Heart right ventricle (tissue), 16 donors: Measurements from ENCODE around the gene SUGCT. TPM values are rescaled to one million over a fixed set of nuclear protein-coding genes. Genes with fewer than 3 reads are reported as not detected.

ENCODE experiments used
- ATAC-seq, 8 donors: fragments of 200-7000 bp; cut with Tn5 transposase; one replicate each; pipeline ENCODE4 v1.9.1; 2020; ENCODE audit warnings: mild to moderate bottlenecking in 8 of 8, moderate library complexity in 8 of 8, moderate number of reproducible peaks in 1 of 8
- DNase-seq, 2 donors: peaks; one replicate each; pipeline ENCODE4 v3.0.0-alpha.2; 2020
- H3K27ac ChIP-seq, 10 donors: fragments of 200-600 bp; sonication (generic) in 2 of 10; one replicate each; pipeline versions ENCODE4 v1.5.0 to v1.8.0; 2020 to 2022; ENCODE audit warnings: mild to moderate bottlenecking in 3 of 10
- H3K27me3 ChIP-seq, 7 donors: fragments of 200-600 bp; one replicate each; pipeline ENCODE4 v1.8.0; 2021 to 2022; ENCODE audit warnings: mild to moderate bottlenecking in 2 of 7
- H3K36me3 ChIP-seq, 9 donors: fragments of 200-600 bp; sonication (generic) in 1 of 9; one replicate each; pipeline versions ENCODE4 v1.5.0 to v1.8.0; 2020 to 2022; ENCODE audit warnings: mild to moderate bottlenecking in 2 of 9
- H3K4me1 ChIP-seq, 9 donors: fragments of 200-600 bp; sonication (generic) in 1 of 9; one replicate each; pipeline versions ENCODE4 v1.5.0 to v1.8.0; 2020 to 2022; ENCODE audit warnings: mild to moderate bottlenecking in 4 of 9
- H3K4me3 ChIP-seq, 10 donors: fragments of 200-600 bp; sonication (generic) in 2 of 10; one replicate each; pipeline versions ENCODE4 v1.5.0 to v1.8.0; 2020 to 2022; ENCODE audit warnings: mild to moderate bottlenecking in 7 of 10, moderate library complexity in 2 of 10
- H3K9me3 ChIP-seq, 11 donors: fragments of 200-600 bp in 10 of 11; sonication (generic) in 2 of 11; one replicate each; pipeline versions ENCODE4 v1.5.0 to v1.8.0; 2013 to 2022; ENCODE audit warnings: mild to moderate bottlenecking in 2 of 11, control low read depth in 1 of 11, moderate library complexity in 1 of 11
- WGBS, 2 donors: extraction: QIAGEN DNeasy Blood & Tissue Kit; methylation state at CpG; one replicate each; pipeline ENCODE4 v1.1.7; 2013; ENCODE audit warnings: inconsistent platforms in 1 of 2; 5-methylcytosine and 5-hydroxymethylcytosine counted together
- intact Hi-C, 10 donors: fragments of 100-400 bp; cut with DNase I; formaldehyde crosslinking; loops; one replicate each; pipeline versions ENCODE4 v1.11.1 to v1.14.2; 2022
- polyA plus RNA-seq, 2 donors: library from polyadenylated mRNA; stranded (reverse); fragments of 200-250 nt; gene quantifications; one replicate each; pipeline ENCODE4 v1.2.3, GENCODE V29; 2013
- total RNA-seq, 10 donors: library from RNA; stranded (reverse); fragmentation: NEBNext Ultra II Directional in 3 of 10; extraction: Animal tissue kit (Norgen Biotek cat#: 25700) in 3 of 10; gene quantifications; one replicate each; pipeline versions ENCODE4 v1.2.1 to v1.2.4, GENCODE V29; 2021 to 2023
- TF ChIP-seq, protein P1 (sequence below), 9 donors: fragments of 200-600 bp; sonication (generic) in 2 of 9; IDR thresholded peaks; one replicate each; pipeline versions ENCODE4 v1.5.0 to v1.8.0; 2021 to 2022; ENCODE audit warnings: antibody characterized with exemption in 9 of 9, mild to moderate bottlenecking in 5 of 9, moderate library complexity in 1 of 9
- donor health status: Arrhythmogenic right ventricular cardiomyopathy.
- donor health status: ischemic (EF 13 %, LVEDD 7.1; RV severe dilation, severe dysfunction).
- donor health status: healthy with polysubstance abuse.
- donor health status: DM: no; HTN: yes; CAD: no.
- donor health status: DM: no; HTN: no; CAD: no.
- donor health status: ischemic (EF 25% LVEDD 6.9; RV normal size, moderate dysfunction).
- donor health status: ischemic (EF 25% LVEDD 5.7; RV mildly dilated, moderate dysfunction).
- donor health status: healthy.
- donor health status: DM: yes; HTN: yes; CAD: no.
- donor health status: Ischemic cardiomyopathy.
- donor health status: ischemic (EF 35%, LVEDD 5.7; RV mildly dilated, moderate dysfunction).
- donor health status: nonischemic (EF 11% LVEDD 7.7; RV severe dilation, severe dysfunction).
- donor health status: DM: yes; HTN: yes; CAD: no.
- donor health status: PGD.
- donor health status: ischemic (EF 29% LVEDD 5.4; RV normal size, mild dysfunction).
- donor health status: nonischemic (EF 23%, LVEDD 6.1; RV moderate dilation, normal function).

Gene SUGCT
- total and polyA plus RNA-seq, 12 donors, result 1.2 to 8.1 (median 6.1) TPM

DNA sequence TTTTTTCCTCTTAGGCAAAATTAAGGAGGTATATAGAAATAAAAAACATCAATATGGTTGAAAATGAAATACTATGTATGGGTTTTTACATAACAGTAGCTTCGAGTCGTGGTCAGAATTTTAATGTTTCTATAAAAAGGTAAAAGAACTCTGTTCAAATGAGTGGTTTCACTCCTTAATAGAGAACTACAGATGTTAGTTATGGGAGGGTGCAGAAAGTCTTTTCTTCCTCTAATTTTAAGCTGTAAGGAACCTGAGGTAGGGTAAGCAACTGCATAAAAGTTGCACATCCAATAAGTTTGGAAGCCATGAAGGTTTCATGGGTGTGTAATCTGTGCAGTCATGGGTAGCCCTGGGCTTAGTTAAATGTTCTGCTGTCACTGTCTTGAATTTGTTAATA lies 141.3 kb downstream of the SUGCT start:
- no peak overlapping the region for H3K27ac ChIP-seq
- intact Hi-C loops, result no loop called here
- no peak overlapping the region for H3K4me3 ChIP-seq
- H3K27me3 ChIP-seq, result no peaks in the 10 kb centered on the region
- H3K36me3 ChIP-seq, result no peaks in the 10 kb centered on the region
- TF ChIP-seq, protein P1, sequence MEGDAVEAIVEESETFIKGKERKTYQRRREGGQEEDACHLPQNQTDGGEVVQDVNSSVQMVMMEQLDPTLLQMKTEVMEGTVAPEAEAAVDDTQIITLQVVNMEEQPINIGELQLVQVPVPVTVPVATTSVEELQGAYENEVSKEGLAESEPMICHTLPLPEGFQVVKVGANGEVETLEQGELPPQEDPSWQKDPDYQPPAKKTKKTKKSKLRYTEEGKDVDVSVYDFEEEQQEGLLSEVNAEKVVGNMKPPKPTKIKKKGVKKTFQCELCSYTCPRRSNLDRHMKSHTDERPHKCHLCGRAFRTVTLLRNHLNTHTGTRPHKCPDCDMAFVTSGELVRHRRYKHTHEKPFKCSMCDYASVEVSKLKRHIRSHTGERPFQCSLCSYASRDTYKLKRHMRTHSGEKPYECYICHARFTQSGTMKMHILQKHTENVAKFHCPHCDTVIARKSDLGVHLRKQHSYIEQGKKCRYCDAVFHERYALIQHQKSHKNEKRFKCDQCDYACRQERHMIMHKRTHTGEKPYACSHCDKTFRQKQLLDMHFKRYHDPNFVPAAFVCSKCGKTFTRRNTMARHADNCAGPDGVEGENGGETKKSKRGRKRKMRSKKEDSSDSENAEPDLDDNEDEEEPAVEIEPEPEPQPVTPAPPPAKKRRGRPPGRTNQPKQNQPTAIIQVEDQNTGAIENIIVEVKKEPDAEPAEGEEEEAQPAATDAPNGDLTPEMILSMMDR (IDR thresholded peaks at IDR 0.05), result no peak
- H3K4me1 ChIP-seq, result no peaks in the 10 kb centered on the region
- H3K9me3 ChIP-seq, result peaks cover 0 to 4% (median 0%) of the 10 kb centered on the region in 11 donors
- ATAC-seq (no peak), DNase-seq (no peak)
- 62 to 80% methylated on average over 2 of the region's 2 CpGs for whole genome bisulfite sequencing, 2 donors

DNA sequence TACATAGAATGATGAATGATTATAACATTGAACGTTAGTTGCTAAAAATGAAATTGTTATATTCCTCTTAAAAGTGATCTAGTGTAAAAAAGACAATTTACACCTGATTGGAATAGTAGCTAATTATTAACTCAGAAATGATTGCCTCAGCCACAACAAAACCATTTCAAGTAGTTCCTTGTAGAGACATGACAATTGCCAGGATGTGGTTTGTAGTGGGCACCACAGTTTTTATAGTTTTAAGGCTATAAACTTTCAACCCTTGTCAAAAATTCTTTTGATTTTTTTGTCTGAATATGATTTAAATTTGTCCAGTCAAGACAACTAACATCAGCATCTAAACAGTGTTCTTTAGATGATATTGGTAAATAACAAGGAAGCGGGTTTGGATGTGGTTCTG lies 145.2 kb downstream of the SUGCT start:
- no peaks in the 10 kb centered on the region for H3K4me1 ChIP-seq
- TF ChIP-seq, protein P1 (IDR thresholded peaks at IDR 0.05), result no peak
- no peak overlapping the region for H3K4me3 ChIP-seq
- WGBS, 2 donors, result 46 to 49% methylated on average over 2 of the region's 2 CpGs
- ATAC-seq (no peak), DNase-seq (no peak)
- intact Hi-C loops, result no loop called here
- H3K9me3 ChIP-seq, result peaks cover 0 to 17% (median 6%) of the 10 kb centered on the region in 11 donors
- H3K27ac ChIP-seq, result no peak overlapping the region
- H3K36me3 ChIP-seq, result no peaks in the 10 kb centered on the region
- no peaks in the 10 kb centered on the region for H3K27me3 ChIP-seq

DNA sequence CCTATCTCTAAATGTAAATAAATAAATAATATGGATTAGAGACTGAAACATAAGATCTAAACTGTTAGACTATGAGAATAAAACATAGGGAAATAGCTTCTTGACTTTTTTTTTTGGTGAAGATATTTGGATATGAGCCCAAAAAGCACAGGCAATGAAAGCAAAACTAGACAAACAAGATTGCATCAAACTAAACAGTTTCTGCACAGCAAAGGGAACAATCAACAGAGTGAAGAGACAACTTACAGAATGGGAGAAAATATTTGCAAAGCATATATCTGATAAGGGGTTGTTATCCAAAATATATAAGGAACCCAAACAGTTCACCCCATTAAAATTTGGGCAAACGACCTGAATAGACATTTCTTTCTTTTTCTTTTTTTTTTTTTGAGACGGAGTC lies 148.1 kb downstream of the SUGCT start:
- ATAC-seq, result no peak
- H3K27ac ChIP-seq, result no peak overlapping the region
- intact Hi-C loops, result no loop called here
- no peak overlapping the region for H3K4me3 ChIP-seq
- H3K9me3 ChIP-seq, result peaks cover 0 to 17% (median 6%) of the 10 kb centered on the region in 11 donors
- WGBS, 2 donors, result 69 to 81% methylated on average over 2 of the region's 2 CpGs
- no peaks in the 10 kb centered on the region for H3K4me1 ChIP-seq
- no peaks in the 10 kb centered on the region for H3K27me3 ChIP-seq
- TF ChIP-seq, protein P1 (IDR thresholded peaks at IDR 0.05), result no peak
- DNase-seq, result no peak
- no peaks in the 10 kb centered on the region for H3K36me3 ChIP-seq

DNA sequence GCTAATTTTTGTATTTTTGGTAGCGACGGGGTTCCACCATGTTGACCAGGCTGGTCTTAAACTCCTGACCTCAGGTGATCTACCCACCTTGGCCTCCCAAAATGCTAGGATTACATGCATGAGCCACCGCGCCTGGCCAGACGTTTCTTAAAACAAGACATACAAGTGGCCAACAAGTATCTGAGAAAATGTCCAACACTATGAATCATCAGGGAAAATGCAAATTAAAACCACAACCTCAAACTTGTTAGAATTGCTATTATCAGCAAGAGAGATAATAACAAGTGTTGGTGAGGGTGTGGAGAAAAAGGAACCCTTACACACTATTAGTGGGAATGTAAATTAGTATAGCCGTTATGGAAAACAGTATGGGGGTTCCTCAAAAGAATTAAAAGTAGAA lies 148.6 kb downstream of the SUGCT start:
- DNase-seq (no peak), ATAC-seq (no peak)
- WGBS, 2 donors, result 83 to 85% methylated on average over 6 of the region's 6 CpGs
- Histone ChIP-seq H3K27me3 (no peaks in the 10 kb centered on the region), H3K36me3 (no peaks in the 10 kb centered on the region), H3K27ac (no peak overlapping the region), H3K4me1 (no peaks in the 10 kb centered on the region), H3K9me3 (peaks cover 0 to 17% (median 6%) of the 10 kb centered on the region in 11 donors), H3K4me3 (no peak overlapping the region)
- TF ChIP-seq, protein P1 (IDR thresholded peaks at IDR 0.05), result no peak
- intact Hi-C loops, result no loop called here
